GM19438 (cell line): ENCODE data around the gene NANOS3.
A peak's percentile ranks its signal among the peaks of the same experiment; 100 is the strongest.

Experiments
- ATAC-seq: cut with Tn5 transposase; IDR thresholded peaks from one replicate; pipeline ENCODE4 v1.9.1; 2021; ENCODE audit warnings: low read depth; ENCODE audit not compliant: unreplicated experiment

NANOS3 gene

GRCh38 chr19:13861714-13862531, 15.0 kb upstream of the NANOS3 start:
- peak; percentile 72 for ATAC-seq

- no peak for ATAC-seq
Observed at GRCh38 chr19:13864046-13864666, 12.8 kb upstream of the NANOS3 start.

GRCh38 chr19:13864667-13865570, 12.0 kb upstream of the NANOS3 start:
- ATAC-seq: no peak

- ATAC-seq: no peak
Observed at GRCh38 chr19:13865571-13866462, 11.1 kb upstream of the NANOS3 start.

GRCh38 chr19:13866463-13867046, 10.4 kb upstream of the NANOS3 start:
- no peak for ATAC-seq

GRCh38 chr19:13868663-13869062, 8.3 kb upstream of the NANOS3 start:
- no peak for ATAC-seq

- no peak for ATAC-seq
Observed at GRCh38 chr19:13869281-13869680, 7.7 kb upstream of the NANOS3 start.

GRCh38 chr19:13870873-13871272, 6.1 kb upstream of the NANOS3 start:
- ATAC-seq: no peak

- no peak for ATAC-seq
Observed at GRCh38 chr19:13872339-13872694, 4.6 kb upstream of the NANOS3 start.

- no peak for ATAC-seq
Observed at GRCh38 chr19:13872695-13873389, 4.1 kb upstream of the NANOS3 start.

GRCh38 chr19:13873834-13874515, 3.0 kb upstream of the NANOS3 start:
- ATAC-seq: no peak

- no peak for ATAC-seq
Observed at GRCh38 chr19:13875824-13876223, 1.1 kb upstream of the NANOS3 start.

- ATAC-seq: no peak
Observed at GRCh38 chr19:13877303-13877702, 369 bp downstream of the NANOS3 start.

GRCh38 chr19:13880059-13881043, 3.4 kb downstream of the NANOS3 start:
- ATAC-seq: peak; percentile 59

GRCh38 chr19:13881251-13881691, 4.3 kb downstream of the NANOS3 start:
- ATAC-seq: no peak

GRCh38 chr19:13881692-13882418, 4.9 kb downstream of the NANOS3 start:
- no peak for ATAC-seq

- ATAC-seq: no peak
Observed at GRCh38 chr19:13882419-13882795, 5.5 kb downstream of the NANOS3 start.
